ACHN (cell line): ENCODE measurements around the gene POLL.

Experiments
- DNase-seq: peaks from one replicate; pipeline ENCODE4 v3.0.0-alpha.2; 2015
- in situ Hi-C: cut with HindIII; loops from 2 replicates; pipeline ENCODE4 v1.10.0; 2017; ENCODE audit warnings: low sequenced_read_pairs, low pct_ligation_motif_present, low pct_unique_long_range_greater_than_20kb

Gene POLL

DNA sequence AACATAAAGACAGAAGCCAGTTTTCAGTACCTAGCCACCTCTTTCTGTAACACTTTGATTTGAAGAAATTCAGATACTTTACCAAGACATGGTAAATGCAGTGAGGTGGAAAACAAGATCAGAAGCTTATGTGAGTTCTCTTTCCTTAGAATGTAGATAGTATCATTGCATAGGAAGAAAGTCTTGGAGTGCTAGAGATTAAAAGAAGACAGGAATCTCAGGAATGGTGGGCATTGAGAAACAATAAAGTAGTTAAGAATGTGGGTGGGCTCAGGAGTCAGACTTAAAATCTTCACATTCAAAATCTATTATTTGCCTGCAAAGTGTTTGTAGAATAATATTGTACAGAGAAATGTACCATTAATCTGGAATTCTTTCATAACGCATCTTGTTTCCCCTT, 58.9 kb downstream of the POLL start:
- in situ Hi-C loops, result no loop called here
- DNase-seq, result no peak
